Endothelial cell (in vitro differentiated cells): ENCODE results near the gene TBX4. TPM values are rescaled to one million over a fixed set of nuclear protein-coding genes. Genes with fewer than 3 reads are reported as not detected.

Experiments used
- DNase-seq: peaks from one replicate; pipeline ENCODE4 v3.0.0; 2021; ENCODE audit warnings: low spot score
- H3K27ac Mint-ChIP-seq: one replicate; pipeline ENCODE4 v1.8.0; 2021; ENCODE audit warnings: mixed read lengths, inconsistent platforms; ENCODE audit not compliant: unreplicated experiment
- H3K27me3 Mint-ChIP-seq: one replicate; pipeline ENCODE4 v1.8.0; 2021; ENCODE audit warnings: mild to moderate bottlenecking, moderate library complexity, mixed read lengths, inconsistent platforms; ENCODE audit not compliant: unreplicated experiment
- H3K36me3 Mint-ChIP-seq: one replicate; pipeline ENCODE4 v1.8.0; 2021; ENCODE audit warnings: mild to moderate bottlenecking, low read depth, mixed read lengths, inconsistent platforms; ENCODE audit not compliant: unreplicated experiment
- H3K4me1 Mint-ChIP-seq: one replicate; pipeline ENCODE4 v1.8.0; 2021; ENCODE audit warnings: mild to moderate bottlenecking, mixed read lengths, inconsistent platforms; ENCODE audit not compliant: unreplicated experiment
- H3K4me3 Mint-ChIP-seq: one replicate; pipeline ENCODE4 v1.8.0; 2021; ENCODE audit warnings: mild to moderate bottlenecking, mixed read lengths, inconsistent platforms; ENCODE audit not compliant: unreplicated experiment
- H3K9me3 Mint-ChIP-seq: one replicate; pipeline ENCODE4 v1.8.0; 2021; ENCODE audit warnings: mixed read lengths, inconsistent platforms; ENCODE audit not compliant: unreplicated experiment
- total RNA-seq: library from RNA; stranded (reverse); fragmentation: NEBNext Ultra II Directional; extraction: Animal tissue kit (Norgen Biotek cat#: 25700); gene quantifications from one replicate; pipeline ENCODE4 v1.2.1, GENCODE V29; 2021; ENCODE audit not compliant: unreplicated experiment
- TF ChIP-seq, protein P1 (sequence below): fragments of 200-600 bp; sonication (generic); IDR thresholded peaks from one replicate; pipeline ENCODE4 v1.5.0; 2021; ENCODE audit warnings: antibody characterized with exemption; ENCODE audit not compliant: unreplicated experiment

TBX4 gene
- total RNA-seq, 1 donor from 2014 or later, result 1.1 TPM

DNA sequence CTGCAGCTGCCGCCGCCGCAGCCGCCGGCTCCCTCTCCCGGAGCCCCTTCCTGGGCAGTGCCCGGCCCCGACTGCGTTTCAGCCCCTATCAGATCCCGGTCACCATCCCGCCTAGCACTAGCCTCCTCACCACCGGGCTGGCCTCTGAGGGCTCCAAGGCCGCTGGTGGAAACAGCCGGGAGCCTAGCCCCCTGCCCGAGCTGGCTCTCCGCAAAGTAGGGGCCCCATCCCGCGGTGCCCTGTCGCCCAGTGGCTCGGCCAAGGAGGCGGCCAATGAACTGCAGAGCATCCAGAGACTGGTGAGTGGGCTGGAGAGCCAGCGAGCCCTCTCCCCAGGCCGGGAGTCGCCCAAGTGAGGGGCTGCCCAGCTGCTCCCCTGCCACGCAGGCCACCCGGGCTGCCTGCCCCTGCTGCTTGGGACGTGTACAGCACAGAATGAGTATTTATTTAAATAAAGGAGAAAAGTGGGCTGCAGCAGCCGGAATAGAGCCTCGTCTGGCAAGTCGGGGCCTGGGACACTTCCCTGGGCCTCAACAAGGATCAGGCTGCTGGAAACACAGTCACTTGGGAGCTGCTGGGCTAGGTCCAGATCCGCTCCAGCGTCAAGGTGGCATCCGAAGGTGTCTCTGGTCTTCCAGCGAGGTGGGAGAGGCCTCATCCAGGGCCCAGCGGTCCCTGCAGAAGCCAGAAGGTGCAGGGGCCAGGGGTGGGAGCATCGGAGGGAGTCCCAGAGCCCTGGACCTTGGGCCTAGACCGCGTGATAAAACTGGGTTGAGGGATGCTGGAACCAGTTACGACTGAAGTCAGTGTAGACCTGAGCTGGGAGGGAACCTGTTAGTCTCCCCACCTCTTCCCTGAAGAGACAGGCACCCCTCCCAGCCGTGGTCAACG lies 43.8 kb upstream of the TBX4 start:
- H3K4me3 Mint-ChIP-seq, result no peak overlapping the region
- peaks cover 5% of the 10 kb centered on the region for H3K4me1 Mint-ChIP-seq
- peaks cover 30% of the 10 kb centered on the region for H3K27me3 Mint-ChIP-seq
- peaks cover 3% of the 10 kb centered on the region for H3K36me3 Mint-ChIP-seq
- no peak overlapping the region for H3K27ac Mint-ChIP-seq
- no peaks in the 10 kb centered on the region for H3K9me3 Mint-ChIP-seq
- DNase-seq, result peak; percentile 17
- TF ChIP-seq, protein P1, sequence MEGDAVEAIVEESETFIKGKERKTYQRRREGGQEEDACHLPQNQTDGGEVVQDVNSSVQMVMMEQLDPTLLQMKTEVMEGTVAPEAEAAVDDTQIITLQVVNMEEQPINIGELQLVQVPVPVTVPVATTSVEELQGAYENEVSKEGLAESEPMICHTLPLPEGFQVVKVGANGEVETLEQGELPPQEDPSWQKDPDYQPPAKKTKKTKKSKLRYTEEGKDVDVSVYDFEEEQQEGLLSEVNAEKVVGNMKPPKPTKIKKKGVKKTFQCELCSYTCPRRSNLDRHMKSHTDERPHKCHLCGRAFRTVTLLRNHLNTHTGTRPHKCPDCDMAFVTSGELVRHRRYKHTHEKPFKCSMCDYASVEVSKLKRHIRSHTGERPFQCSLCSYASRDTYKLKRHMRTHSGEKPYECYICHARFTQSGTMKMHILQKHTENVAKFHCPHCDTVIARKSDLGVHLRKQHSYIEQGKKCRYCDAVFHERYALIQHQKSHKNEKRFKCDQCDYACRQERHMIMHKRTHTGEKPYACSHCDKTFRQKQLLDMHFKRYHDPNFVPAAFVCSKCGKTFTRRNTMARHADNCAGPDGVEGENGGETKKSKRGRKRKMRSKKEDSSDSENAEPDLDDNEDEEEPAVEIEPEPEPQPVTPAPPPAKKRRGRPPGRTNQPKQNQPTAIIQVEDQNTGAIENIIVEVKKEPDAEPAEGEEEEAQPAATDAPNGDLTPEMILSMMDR, result no peak

DNA sequence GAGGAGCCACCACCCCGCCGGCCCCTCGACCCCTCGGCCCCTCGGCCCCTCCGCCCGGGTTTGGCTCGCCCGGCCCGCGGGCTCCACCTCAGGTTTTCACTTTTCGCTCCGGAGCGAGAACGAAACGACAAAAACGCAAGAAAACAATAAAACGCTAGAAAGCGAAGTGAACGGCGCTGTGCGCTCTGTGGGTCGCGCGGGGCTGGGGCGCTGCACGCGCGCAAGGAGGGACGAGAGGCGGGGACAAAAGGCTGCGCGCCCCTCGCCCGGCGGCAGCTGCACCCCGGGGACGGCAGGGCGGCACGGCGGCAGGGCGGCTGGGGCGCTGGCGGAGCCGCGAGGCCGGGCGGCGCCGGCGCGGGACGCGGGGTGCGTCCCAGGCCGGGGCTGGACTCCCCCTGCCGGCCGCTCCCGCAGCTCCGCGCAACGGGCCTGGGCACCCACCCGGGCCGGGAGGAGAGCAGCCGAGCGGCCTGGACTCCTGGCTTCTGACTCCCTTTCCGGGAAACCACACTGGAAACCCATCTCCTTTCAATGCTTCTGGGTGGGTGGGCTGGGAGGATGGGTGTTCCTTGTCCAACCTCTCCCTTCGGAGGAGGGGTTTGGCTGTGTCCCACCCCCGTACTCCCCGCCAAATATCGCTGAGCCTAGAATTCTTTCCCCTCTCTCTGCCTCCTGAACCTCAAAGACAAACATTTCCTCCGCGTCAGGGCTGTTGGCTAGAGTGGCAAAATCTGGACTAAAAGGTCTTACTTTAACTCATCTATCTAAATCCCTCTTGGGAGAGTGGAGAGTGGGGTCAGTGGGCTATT lies 42.7 kb upstream of the TBX4 start:
- peak overlapping the region; percentile 67 for H3K4me3 Mint-ChIP-seq
- TF ChIP-seq, protein P1, result peak; percentile 20
- H3K27me3 Mint-ChIP-seq, result peaks cover 25% of the 10 kb centered on the region
- H3K9me3 Mint-ChIP-seq, result no peaks in the 10 kb centered on the region
- peaks cover 3% of the 10 kb centered on the region for H3K36me3 Mint-ChIP-seq
- DNase-seq, result peak; percentile 76
- peaks cover 9% of the 10 kb centered on the region for H3K4me1 Mint-ChIP-seq
- H3K27ac Mint-ChIP-seq, result no peak overlapping the region

DNA sequence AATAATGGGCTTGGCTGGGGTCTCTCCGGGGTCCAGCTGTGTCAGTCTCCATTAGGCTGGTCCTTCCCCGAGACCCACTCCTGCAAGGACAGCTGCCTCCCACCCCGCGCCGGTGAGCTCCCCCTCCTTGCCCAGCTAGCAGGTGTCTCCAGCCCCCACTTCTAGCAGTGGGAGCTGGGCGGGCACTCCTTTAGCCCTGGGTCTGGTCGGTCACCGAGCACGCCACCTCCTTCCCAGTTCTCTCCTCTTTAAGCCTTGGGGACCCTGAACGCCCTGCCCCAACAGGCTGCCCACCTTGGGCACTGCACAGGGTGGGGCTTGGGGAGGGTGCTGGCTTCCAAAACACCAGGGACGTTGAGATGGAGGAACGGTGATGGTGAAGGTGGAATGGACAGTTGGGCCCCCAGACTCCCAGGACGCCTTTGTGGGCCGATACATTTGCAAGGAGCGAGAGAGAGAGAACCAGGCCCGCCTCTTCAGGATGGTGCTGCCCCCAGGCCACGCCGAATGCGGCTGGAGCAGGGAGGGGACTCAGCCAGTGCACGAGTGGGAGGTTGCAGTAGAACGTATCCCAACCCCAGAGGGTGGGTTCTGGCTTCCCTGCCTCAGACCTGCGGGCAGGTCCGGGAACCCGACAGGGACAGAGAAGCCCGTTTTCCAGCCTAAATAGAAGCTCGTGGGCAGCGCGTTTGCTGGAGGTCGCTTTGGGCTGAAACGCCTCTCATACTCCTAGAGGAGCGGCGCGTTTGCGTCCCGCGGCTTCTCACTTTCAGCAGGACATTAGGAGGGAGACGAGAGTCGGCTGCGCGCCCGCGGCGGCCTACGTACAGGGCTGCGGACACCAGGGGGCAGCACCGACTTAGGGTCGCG lies 41.8 kb upstream of the TBX4 start:
- peaks cover 3% of the 10 kb centered on the region for H3K36me3 Mint-ChIP-seq
- no peaks in the 10 kb centered on the region for H3K9me3 Mint-ChIP-seq
- peak; percentile 91 for DNase-seq
- H3K27me3 Mint-ChIP-seq, result peaks cover 28% of the 10 kb centered on the region
- H3K4me1 Mint-ChIP-seq, result peaks cover 9% of the 10 kb centered on the region
- H3K4me3 Mint-ChIP-seq, result peak overlapping the region; percentile 79
- TF ChIP-seq, protein P1, result peak; percentile 68
- H3K27ac Mint-ChIP-seq, result no peak overlapping the region

DNA sequence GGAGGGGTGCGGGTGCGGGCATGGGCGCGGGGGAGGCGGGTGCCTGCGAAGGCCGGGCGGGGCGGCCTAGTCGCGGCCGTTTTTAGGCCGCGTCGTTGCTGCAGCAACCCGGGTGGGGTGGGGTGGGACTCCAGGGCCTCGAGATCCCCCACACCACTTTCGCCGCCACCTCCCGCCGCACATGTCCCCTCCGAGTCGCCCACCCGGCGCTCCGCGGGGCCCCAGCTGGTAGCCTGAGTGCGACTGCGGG lies 41.3 kb upstream of the TBX4 start:
- DNase-seq, result no peak
- Mint-ChIP-seq H3K27ac (no peak overlapping the region), H3K27me3 (peaks cover 29% of the 10 kb centered on the region), H3K4me1 (peaks cover 9% of the 10 kb centered on the region), H3K4me3 (no peak overlapping the region), H3K9me3 (no peaks in the 10 kb centered on the region), H3K36me3 (peaks cover 3% of the 10 kb centered on the region)
- TF ChIP-seq, protein P1, result no peak
